IMR-90 (cell line): Measurements from ENCODE around the gene PCDH19. TPM values are rescaled to one million over a fixed set of nuclear protein-coding genes. Genes with fewer than 3 reads are reported as not detected.

Experiments
- ATAC-seq: fragments of 200-7000 bp; cut with Tn5 transposase; 2 replicates; pipeline ENCODE4 v1.9.1; 2020; ENCODE audit warnings: low read depth, mild to moderate bottlenecking, moderate library complexity
- BruUV-seq: library from RNA; stranded (reverse); fragments of 400-500 nt; replicated peaks from 2 replicates; lab custom pipeline; 2021; lab: Mats Ljungman, UMichigan
- CTCF ChIA-PET: fragments of 300-600 bp; formaldehyde crosslinking; extraction: SDS; loops from one replicate; lab custom pipeline; 2021; ENCODE audit warnings: antibody characterized with exemption; lab: Yijun Ruan, JAX
- POLR2A ChIA-PET: fragments of 300-600 bp; sonication (Branson Sonifier 250); formaldehyde crosslinking; loops from one replicate; lab custom pipeline; 2022; ENCODE audit warnings: antibody characterized with exemption; ENCODE audit not compliant: unreplicated experiment; lab: Charles Lee
- DNase-seq: peaks from one replicate; pipeline ENCODE4 v3.0.0; 2013
- H2AFZ ChIP-seq: replicated peaks from 2 replicates; pipeline ENCODE3; 2013; ENCODE audit warnings: low read length, mild to moderate bottlenecking; ENCODE audit not compliant: poor library complexity
- H2AK5ac ChIP-seq: 2 replicates; pipeline ENCODE4 v1.6.1; 2013; ENCODE audit warnings: low read depth, low read length, inconsistent platforms
- H2AK9ac ChIP-seq: replicated peaks from 2 replicates; pipeline ENCODE3; 2013; ENCODE audit warnings: mild to moderate bottlenecking, low read depth, low read length, moderate library complexity; ENCODE audit not compliant: poor library complexity
- H2BK120ac ChIP-seq: 2 replicates; pipeline ENCODE4 v1.6.1; 2013; ENCODE audit warnings: low read depth, low read length, inconsistent platforms
- H2BK15ac ChIP-seq: 3 replicates; pipeline ENCODE4 v1.6.1; 2013; ENCODE audit warnings: low read depth, low read length, inconsistent platforms
- H2BK20ac ChIP-seq: 2 replicates; pipeline ENCODE4 v1.6.1; 2013; ENCODE audit warnings: low read depth, mild to moderate bottlenecking, inconsistent platforms, low read length, moderate library complexity
- H2BK5ac ChIP-seq: 2 replicates; pipeline ENCODE4 v1.6.1; 2013; ENCODE audit warnings: mild to moderate bottlenecking, low read depth, low read length, inconsistent platforms; ENCODE audit not compliant: poor library complexity, severe bottlenecking
- H3K14ac ChIP-seq: replicated peaks from 2 replicates; pipeline ENCODE4 v1.6.1; 2013; ENCODE audit warnings: low read depth, low read length, inconsistent platforms
- H3K18ac ChIP-seq: 2 replicates; pipeline ENCODE4 v1.6.1; 2013; ENCODE audit warnings: low read depth, low read length, control low read depth
- H3K23ac ChIP-seq: 2 replicates; pipeline ENCODE4 v1.6.1; 2013; ENCODE audit warnings: low read depth, low read length, inconsistent platforms
- H3K27ac ChIP-seq: 2 replicates; pipeline ENCODE4 v1.5.1; 2013; ENCODE audit warnings: mild to moderate bottlenecking, control low read depth, low read length; ENCODE audit not compliant: insufficient read depth
- H3K27me3 ChIP-seq: 2 replicates; pipeline ENCODE4 v1.6.1; 2013; ENCODE audit warnings: low read length; ENCODE audit not compliant: control insufficient read depth, insufficient read depth
- H3K36me3 ChIP-seq: 2 replicates; pipeline ENCODE4 v1.6.1; 2013; ENCODE audit warnings: low read length, mixed read lengths; ENCODE audit not compliant: control insufficient read depth, insufficient read depth
- H3K4ac ChIP-seq: 2 replicates; pipeline ENCODE4 v1.6.1; 2013; ENCODE audit warnings: low read depth, low read length, inconsistent platforms
- H3K4me1 ChIP-seq: 2 replicates; pipeline ENCODE4 v1.6.1; 2013; ENCODE audit warnings: low read length, mixed read lengths; ENCODE audit not compliant: control insufficient read depth, insufficient read depth
- H3K4me2 ChIP-seq: 2 replicates; pipeline ENCODE4 v1.6.1; 2013; ENCODE audit warnings: low read depth, mild to moderate bottlenecking, control low read depth, low read length, moderate library complexity
- H3K4me3 ChIP-seq: 2 replicates; pipeline ENCODE4 v1.5.1; 2013; ENCODE audit warnings: low read depth, mild to moderate bottlenecking, control low read depth, low read length, moderate library complexity; ENCODE audit not compliant: insufficient read depth
- H3K56ac ChIP-seq: 2 replicates; pipeline ENCODE4 v1.6.1; 2013; ENCODE audit warnings: low read length, inconsistent platforms; ENCODE audit not compliant: insufficient read depth; ENCODE audit errors: extremely low read depth
- H3K79me1 ChIP-seq, 2 experiments: 2 replicates each; pipeline ENCODE4 v1.6.1; 2013; ENCODE audit warnings: low read length in 2 of 2, inconsistent platforms in 1 of 2, low read depth in 1 of 2
- H3K9ac ChIP-seq: 2 replicates; pipeline ENCODE4 v1.6.1; 2013; ENCODE audit warnings: low read depth, low read length, control low read depth
- H3K9me1 ChIP-seq: 2 replicates; pipeline ENCODE4 v1.6.1; 2013; ENCODE audit warnings: low read length, inconsistent platforms; ENCODE audit not compliant: insufficient read depth
- H3K9me3 ChIP-seq: 2 replicates; pipeline ENCODE4 v1.6.1; 2013; ENCODE audit warnings: low read length; ENCODE audit not compliant: control insufficient read depth, insufficient read depth
- H4K20me1 ChIP-seq: 2 replicates; pipeline ENCODE4 v1.6.1; 2013; ENCODE audit warnings: low read length, inconsistent platforms; ENCODE audit not compliant: insufficient read depth
- H4K5ac ChIP-seq: 2 replicates; pipeline ENCODE4 v1.6.1; 2013; ENCODE audit warnings: mild to moderate bottlenecking, low read depth, low read length, control low read depth
- H4K8ac ChIP-seq, 2 experiments: 2 replicates each; pipeline ENCODE4 v1.6.1; 2013; ENCODE audit warnings: low read depth in 2 of 2, low read length in 2 of 2, control low read depth in 1 of 2, inconsistent platforms in 1 of 2
- H4K91ac ChIP-seq: 2 replicates; pipeline ENCODE4 v1.6.1; 2013; ENCODE audit warnings: low read depth, low read length, inconsistent platforms; ENCODE audit not compliant: insufficient read depth
- BHLHE40 ChIP-seq: fragments of 150-350 bp; IDR thresholded peaks from 2 replicates; pipeline ENCODE4 v1.6.1; 2016; ENCODE audit warnings: mild to moderate bottlenecking, low read depth, low read length
- CEBPB ChIP-seq: IDR thresholded peaks from 2 replicates; pipeline ENCODE4 v1.6.1; 2012; ENCODE audit warnings: low read depth, low read length, improper control_type of control experiment
- CHD1 ChIP-seq: IDR thresholded peaks from 2 replicates; pipeline ENCODE4 v1.6.1; 2012; ENCODE audit warnings: low read depth, low read length, improper control_type of control experiment
- CTCF ChIP-seq: conservative IDR thresholded peaks from 2 replicates; pipeline ENCODE4 v1.5.1; 2012; ENCODE audit warnings: mild to moderate bottlenecking, low read depth, low read length, improper control_type of control experiment
- ELK1 ChIP-seq: fragments of 150-350 bp; IDR thresholded peaks from 2 replicates; pipeline ENCODE4 v1.6.1; 2016; ENCODE audit warnings: low read depth, mild to moderate bottlenecking, low read length, moderate library complexity, borderline replicate concordance
- FOS ChIP-seq: fragments of 150-350 bp; IDR thresholded peaks from 2 replicates; pipeline ENCODE4 v1.6.1; 2016; ENCODE audit warnings: low read depth, low read length
- MAFK ChIP-seq: IDR thresholded peaks from 2 replicates; pipeline ENCODE4 v1.6.1; 2012; ENCODE audit warnings: low read depth, low read length, improper control_type of control experiment
- MAZ ChIP-seq: IDR thresholded peaks from 2 replicates; pipeline ENCODE4 v1.6.1; 2012; ENCODE audit warnings: low read depth, mild to moderate bottlenecking, low read length, improper control_type of control experiment, moderate library complexity, borderline replicate concordance
- MXI1 ChIP-seq: IDR thresholded peaks from 2 replicates; pipeline ENCODE4 v1.6.1; 2012; ENCODE audit warnings: low read depth, mild to moderate bottlenecking, low read length, moderate library complexity, borderline replicate concordance
- NFE2L2 ChIP-seq: fragments of 150-350 bp; IDR thresholded peaks from 2 replicates; pipeline ENCODE4 v1.6.1; 2016; ENCODE audit warnings: low read depth, mild to moderate bottlenecking, low read length
- POLR2A ChIP-seq: IDR thresholded peaks from 2 replicates; pipeline ENCODE4 v1.6.1; 2012; ENCODE audit warnings: mild to moderate bottlenecking, low read depth, low read length
- RAD21 ChIP-seq: IDR thresholded peaks from 2 replicates; pipeline ENCODE4 v1.6.1; 2012; ENCODE audit warnings: low read length, improper control_type of control experiment
- RCOR1 ChIP-seq: IDR thresholded peaks from 2 replicates; pipeline ENCODE4 v1.6.1; 2012; ENCODE audit warnings: mild to moderate bottlenecking, low read length, improper control_type of control experiment; ENCODE audit not compliant: insufficient replicate concordance
- RFX5 ChIP-seq: IDR thresholded peaks from 2 replicates; pipeline ENCODE4 v1.8.0; 2012; ENCODE audit warnings: low read depth, mild to moderate bottlenecking, low read length, moderate library complexity
- SMC3 ChIP-seq: fragments of 150-350 bp; IDR thresholded peaks from 2 replicates; pipeline ENCODE4 v1.6.1; 2016; ENCODE audit warnings: low read depth, mild to moderate bottlenecking, antibody characterized with exemption, low read length, moderate library complexity
- USF2 ChIP-seq: fragments of 150-350 bp; IDR thresholded peaks from 2 replicates; pipeline ENCODE4 v1.6.1; 2017; ENCODE audit warnings: mild to moderate bottlenecking, antibody characterized with exemption, low read length, low read depth
- WGBS, 2 experiments: methylation state at CpG; one replicate each; pipeline versions ENCODE4 v1.1.5 to v1.1.7; 2013; ENCODE audit warnings: missing lambda C conversion rate in 2 of 2; ENCODE audit not compliant: insufficient read length in 1 of 2; ENCODE audit errors: extremely low coverage in 2 of 2; 5-methylcytosine and 5-hydroxymethylcytosine counted together
- dilution Hi-C: fragments of 300-500 bp; cut with HindIII; formaldehyde crosslinking; loops from one replicate; pipeline ENCODE4 v1.14.3; 2018; ENCODE audit warnings: low sequenced_read_pairs; ENCODE audit not compliant: unreplicated experiment
- in situ Hi-C: fragments of 300-500 bp; cut with MboI; formaldehyde crosslinking; loops from 3 replicates; pipeline ENCODE4 v1.14.3; 2019; ENCODE audit warnings: low sequenced_read_pairs, inconsistent platforms, mixed read lengths
- intact Hi-C: fragments of 100-400 bp; cut with micrococcal nuclease; formaldehyde crosslinking; loops from 2 replicates; pipeline ENCODE4 v1.10.0; 2022
- polyA plus RNA-seq, 3 experiments: library from polyadenylated mRNA; depleted of rRNA; stranded (reverse); fragments of >200 nt; gene quantifications; 2 replicates each; pipeline ENCODE4 v1.2.3, GENCODE V29; 2012; ENCODE audit warnings: low replicate concordance in 1 of 3
- total RNA-seq: library from RNA; depleted of rRNA; stranded (reverse); fragments of >200 nt; gene quantifications from 2 replicates; pipeline ENCODE4 v1.2.3, GENCODE V29; 2012

PCDH19 gene
- total and polyA plus RNA-seq, 2 of the 4 experiments (the other 2 are of a cell fraction), result not detected

- H4K20me1 ChIP-seq, result no peaks in the 10 kb centered on the region
- H3K18ac ChIP-seq, result no peak overlapping the region
- no peak overlapping the region for H3K4ac ChIP-seq
- H2BK5ac ChIP-seq, result no peak overlapping the region
- H4K8ac ChIP-seq, result no peak overlapping the region
- no peak overlapping the region for H3K4me3 ChIP-seq
- H3K23ac ChIP-seq, result no peak overlapping the region
- no peaks in the 10 kb centered on the region for H3K36me3 ChIP-seq
- DNase-seq (no peak), ATAC-seq (no peak)
- no peak overlapping the region for H2BK20ac ChIP-seq
- H4K91ac ChIP-seq, result no peak overlapping the region
- in situ Hi-C loops, result no loop called here
- no TSS peak for BruUV-seq
- no peak overlapping the region for H2BK15ac ChIP-seq
- peaks cover 3% of the 10 kb centered on the region for H3K27me3 ChIP-seq
- CTCF ChIA-PET, result no interaction called here
- H3K4me2 ChIP-seq, result no peak overlapping the region
- TF ChIP-seq USF2 (no peak), NFE2L2 (no peak), ELK1 (no peak), POLR2A (no peak), RAD21 (no peak), RFX5 (no peak), BHLHE40 (no peak), CTCF (no peak), CEBPB (no peak), MAZ (no peak), FOS (no peak), SMC3 (no peak), MXI1 (no peak), MAFK (no peak), RCOR1 (no peak), CHD1 (no peak)
- dilution Hi-C loops, result no loop called here
- POLR2A ChIA-PET, result no interaction called here
- WGBS, 2 experiments, result no CpG with 5 or more reads among the region's 2 CpGs
- no peak overlapping the region for H2BK120ac ChIP-seq
- H2AFZ ChIP-seq, result no peak overlapping the region
- no peak overlapping the region for H3K14ac ChIP-seq
- intact Hi-C loops, result no loop called here
- no peaks in the 10 kb centered on the region for H3K9me3 ChIP-seq
- no peaks in the 10 kb centered on the region for H3K9me1 ChIP-seq
- H2AK5ac ChIP-seq, result no peak overlapping the region
- no peak overlapping the region for H3K56ac ChIP-seq
- H3K27ac ChIP-seq, result no peak overlapping the region
- H3K9ac ChIP-seq, result no peak overlapping the region
- H3K79me1 ChIP-seq, result no peaks in the 10 kb centered on the region
- H3K4me1 ChIP-seq, result no peaks in the 10 kb centered on the region
- no peak overlapping the region for H2AK9ac ChIP-seq
- H4K5ac ChIP-seq, result no peak overlapping the region
These were observed 29.9 kb upstream of the PCDH19 start for GRCh38 chrX:100440006-100440405.
